ENCODE measurements around the gene ARMC9. TPM values are rescaled to one million over a fixed set of nuclear protein-coding genes. Genes with fewer than 3 reads are reported as not detected.
"Not testable (repeated sequence)": the region's sequence is repeated elsewhere in the genome, so short reads cannot be mapped to it uniquely, and the experiment has no call there.

Gene ARMC9
- total RNA-seq = 19.2 TPM

GRCh38 chr2:231198291-231199173 lies at the start of gene ARMC9:
TSS of gene ARMC9 (plus strand) at chr2:231198631. CDS start at chr2:231206239, 7,608 bp downstream.
- peak; percentile 73 for DNase-seq (ENCODE audit: low spot score)

- no peak for DNase-seq (ENCODE audit: low spot score)
Observed at GRCh38 chr2:231152800-231153557, 45.5 kb upstream of the ARMC9 start.

- DNase-seq (ENCODE audit: low spot score) = no peak
Observed at GRCh38 chr2:231159306-231159705, 39.1 kb upstream of the ARMC9 start.

GRCh38 chr2:231160701-231161100 lies 37.7 kb upstream of the ARMC9 start:
- no peak for DNase-seq (ENCODE audit: low spot score)

- no peak for DNase-seq (ENCODE audit: low spot score)
Observed at GRCh38 chr2:231161252-231161839, 37.1 kb upstream of the ARMC9 start.

GRCh38 chr2:231161877-231162329 lies 36.5 kb upstream of the ARMC9 start:
- no peak for DNase-seq (ENCODE audit: low spot score)

- no peak for DNase-seq (ENCODE audit: low spot score)
Observed at GRCh38 chr2:231163011-231163410, 35.4 kb upstream of the ARMC9 start.

- DNase-seq (ENCODE audit: low spot score) = no peak
Observed at GRCh38 chr2:231163414-231164095, 34.9 kb upstream of the ARMC9 start.

GRCh38 chr2:231167745-231168459 lies 30.5 kb upstream of the ARMC9 start:
- no peak for DNase-seq (ENCODE audit: low spot score)

- DNase-seq (ENCODE audit: low spot score) = no peak
Observed at GRCh38 chr2:231168460-231169139, 29.8 kb upstream of the ARMC9 start.

GRCh38 chr2:231169488-231169887 lies 28.9 kb upstream of the ARMC9 start:
- DNase-seq (ENCODE audit: low spot score) = no peak

GRCh38 chr2:231170055-231170454 lies 28.4 kb upstream of the ARMC9 start:
- no peak for DNase-seq (ENCODE audit: low spot score)

GRCh38 chr2:231172025-231172424 lies 26.4 kb upstream of the ARMC9 start:
- no peak for DNase-seq (ENCODE audit: low spot score)

GRCh38 chr2:231174211-231174651 lies 24.2 kb upstream of the ARMC9 start:
- no peak for DNase-seq (ENCODE audit: low spot score)

- no peak for DNase-seq (ENCODE audit: low spot score)
Observed at GRCh38 chr2:231176066-231176465, 22.4 kb upstream of the ARMC9 start.

GRCh38 chr2:231177156-231178025 lies 21.0 kb upstream of the ARMC9 start:
- no peak for DNase-seq (ENCODE audit: low spot score)

GRCh38 chr2:231178805-231179204 lies 19.6 kb upstream of the ARMC9 start:
- DNase-seq (ENCODE audit: low spot score) = not testable (repeated sequence)

- peak; percentile 32 for DNase-seq (ENCODE audit: low spot score)
Observed at GRCh38 chr2:231181860-231182512, 16.4 kb upstream of the ARMC9 start.

- DNase-seq (ENCODE audit: low spot score) = no peak
Observed at GRCh38 chr2:231182513-231182899, 15.9 kb upstream of the ARMC9 start.

Measured in mucosa of gallbladder (tissue), 1 donor.